CD4-positive, alpha-beta T cell treated with Interleukin-4 for 1 hour (primary cell): ENCODE results near the gene BCL7C.
"Not testable (repeated sequence)": the region's sequence is repeated elsewhere in the genome, so short reads cannot be mapped to it uniquely, and the experiment has no call there.

Experiments
- DNase-seq, 2 donors: peaks; one replicate each; pipeline ENCODE4 v3.0.0-alpha.2; 2020 to 2022

BCL7C gene

GRCh38 chr16:30893744-30894539 lies at the start of gene BCL7C:
BCL7C (minus strand) TSS chr16:30894077; CDS start chr16:30893944, 133 bp downstream.
- peak; percentile 81 to 86 for DNase-seq

- no peak for DNase-seq
Measured at GRCh38 chr16:30942426-30942806, 48.5 kb upstream of the BCL7C start.

GRCh38 chr16:30941600-30942425 lies 47.9 kb upstream of the BCL7C start:
- peak; percentile 75 to 80 for DNase-seq

GRCh38 chr16:30939571-30939970 lies 45.7 kb upstream of the BCL7C start:
- not testable (repeated sequence) for DNase-seq

- DNase-seq, result no peak
Measured at GRCh38 chr16:30937692-30938091, 43.8 kb upstream of the BCL7C start.

GRCh38 chr16:30934827-30935557 lies 41.1 kb upstream of the BCL7C start:
- DNase-seq, result peak; percentile 36 to 48

- no peak for DNase-seq
Measured at GRCh38 chr16:30931068-30931650, 37.3 kb upstream of the BCL7C start.

- no peak for DNase-seq
Measured at GRCh38 chr16:30930160-30930571, 36.3 kb upstream of the BCL7C start.

GRCh38 chr16:30929167-30929566 lies 35.3 kb upstream of the BCL7C start:
- DNase-seq, result no peak

GRCh38 chr16:30928390-30928789 lies 34.5 kb upstream of the BCL7C start:
- no peak for DNase-seq

- peak; percentile 47 to 59 for DNase-seq
Measured at GRCh38 chr16:30927789-30928378, 34.0 kb upstream of the BCL7C start.

GRCh38 chr16:30926937-30927788 lies 33.3 kb upstream of the BCL7C start:
- DNase-seq, result no peak

GRCh38 chr16:30925995-30926811 lies 32.3 kb upstream of the BCL7C start:
- no peak for DNase-seq

GRCh38 chr16:30925632-30925987 lies 31.7 kb upstream of the BCL7C start:
- no peak for DNase-seq

GRCh38 chr16:30924913-30925631 lies 31.2 kb upstream of the BCL7C start:
- no peak for DNase-seq

- no peak for DNase-seq
Measured at GRCh38 chr16:30924076-30924912, 30.4 kb upstream of the BCL7C start.

GRCh38 chr16:30923554-30924075 lies 29.7 kb upstream of the BCL7C start, which contains the start of gene FBXL19:
FBXL19 (plus strand) TSS chr16:30923572; CDS start chr16:30925755, 2,183 bp downstream.
- DNase-seq, result no peak

GRCh38 chr16:30922960-30923535 lies 29.2 kb upstream of the BCL7C start:
- peak; percentile 98 for DNase-seq
